HS-27A (cell line): ENCODE results near the gene NECTIN2.
"Not testable (repeated sequence)": the region's sequence is repeated elsewhere in the genome, so short reads cannot be mapped to it uniquely, and the experiment has no call there.

Source experiments
- DNase-seq: peaks from one replicate; pipeline ENCODE4 v3.0.0-alpha.2; 2012; ENCODE audit warnings: low read depth, missing footprints

Gene NECTIN2

GRCh38 chr19:44817725-44818465, 28.2 kb upstream of the NECTIN2 start:
- no peak for DNase-seq

- no peak for DNase-seq
These were observed 27.5 kb upstream of the NECTIN2 start for GRCh38 chr19:44818466-44819031.

GRCh38 chr19:44819246-44819832, 26.8 kb upstream of the NECTIN2 start:
- no peak for DNase-seq

- no peak for DNase-seq
These were observed 25.2 kb upstream of the NECTIN2 start for GRCh38 chr19:44820648-44821609.

- no peak for DNase-seq
These were observed 23.9 kb upstream of the NECTIN2 start for GRCh38 chr19:44822177-44822576.

- no peak for DNase-seq
These were observed 23.3 kb upstream of the NECTIN2 start for GRCh38 chr19:44822670-44823372.

GRCh38 chr19:44823373-44823698, 22.8 kb upstream of the NECTIN2 start:
- no peak for DNase-seq

GRCh38 chr19:44824761-44825160, 21.3 kb upstream of the NECTIN2 start:
- DNase-seq = no peak

GRCh38 chr19:44832875-44833274, 13.2 kb upstream of the NECTIN2 start:
- DNase-seq = not testable (repeated sequence)

GRCh38 chr19:44834399-44834798, 11.7 kb upstream of the NECTIN2 start:
- DNase-seq = not testable (repeated sequence)

- DNase-seq = no peak
These were observed 6.8 kb upstream of the NECTIN2 start for GRCh38 chr19:44839276-44839675.

GRCh38 chr19:44840811-44841210, 5.3 kb upstream of the NECTIN2 start:
- no peak for DNase-seq

- DNase-seq = no peak
These were observed 4.9 kb upstream of the NECTIN2 start for GRCh38 chr19:44841231-44841630.

GRCh38 chr19:44845286-44845611, 848 bp upstream of the NECTIN2 start:
- DNase-seq = no peak

- no peak for DNase-seq
These were observed 502 bp downstream of the NECTIN2 start for GRCh38 chr19:44846455-44847143.

- no peak for DNase-seq
These were observed 1.3 kb downstream of the NECTIN2 start for GRCh38 chr19:44847144-44848035.

GRCh38 chr19:44848036-44848811, 2.1 kb downstream of the NECTIN2 start:
- DNase-seq = no peak

GRCh38 chr19:44848812-44849447, 2.8 kb downstream of the NECTIN2 start:
- no peak for DNase-seq

- DNase-seq = no peak
These were observed 4.6 kb downstream of the NECTIN2 start for GRCh38 chr19:44850641-44851109.
